HG03565 (cell line): Measurements from ENCODE around the gene IFT122.

Experiments used
- ATAC-seq: cut with Tn5 transposase; IDR thresholded peaks from one replicate; pipeline ENCODE4 v1.9.1; 2021; ENCODE audit warnings: mild to moderate bottlenecking, moderate library complexity; ENCODE audit not compliant: unreplicated experiment

Gene IFT122

GRCh38 chr3:129439226-129439816 is 703 bp upstream of the IFT122 start:
- no peak for ATAC-seq

GRCh38 chr3:129440618-129441190 is 680 bp downstream of the IFT122 start:
- no peak for ATAC-seq

GRCh38 chr3:129441215-129441614 is 1.2 kb downstream of the IFT122 start:
- no peak for ATAC-seq

- ATAC-seq: no peak
These were observed 1.8 kb downstream of the IFT122 start for GRCh38 chr3:129441782-129442181.

- no peak for ATAC-seq
These were observed 2.5 kb downstream of the IFT122 start for GRCh38 chr3:129442486-129442885.

GRCh38 chr3:129442947-129443346 is 2.9 kb downstream of the IFT122 start:
- ATAC-seq: no peak

GRCh38 chr3:129445471-129445870 is 5.4 kb downstream of the IFT122 start:
- no peak for ATAC-seq

- no peak for ATAC-seq
These were observed 6.9 kb downstream of the IFT122 start for GRCh38 chr3:129446926-129447325.

GRCh38 chr3:129448186-129448895 is 8.3 kb downstream of the IFT122 start:
- ATAC-seq: no peak

GRCh38 chr3:129449279-129450115 is 9.5 kb downstream of the IFT122 start:
- no peak for ATAC-seq

- no peak for ATAC-seq
These were observed 13.7 kb downstream of the IFT122 start for GRCh38 chr3:129453732-129454131.

- ATAC-seq: no peak
These were observed 20.1 kb downstream of the IFT122 start for GRCh38 chr3:129460155-129460554.

- ATAC-seq: no peak
These were observed 20.5 kb downstream of the IFT122 start for GRCh38 chr3:129460572-129460971.

GRCh38 chr3:129461022-129461421 is 21.0 kb downstream of the IFT122 start:
- ATAC-seq: no peak

GRCh38 chr3:129461461-129462146 is 21.6 kb downstream of the IFT122 start:
- ATAC-seq: no peak

- ATAC-seq: no peak
These were observed 22.4 kb downstream of the IFT122 start for GRCh38 chr3:129462361-129462968.

- ATAC-seq: no peak
These were observed 23.1 kb downstream of the IFT122 start for GRCh38 chr3:129463094-129463493.

GRCh38 chr3:129463716-129464115 is 23.7 kb downstream of the IFT122 start:
- no peak for ATAC-seq

GRCh38 chr3:129467932-129468331 is 27.9 kb downstream of the IFT122 start:
- ATAC-seq: no peak

GRCh38 chr3:129469026-129469425 is 29.0 kb downstream of the IFT122 start:
- ATAC-seq: no peak
